SK-N-SH (cell line): ENCODE results near the gene CTBP2. TPM values are rescaled to one million over a fixed set of nuclear protein-coding genes. Genes with fewer than 3 reads are reported as not detected.

ENCODE experiments used
- CTCF ChIA-PET: fragments of 300-600, 350-600 bp; formaldehyde crosslinking; extraction: SDS; loops from one replicate; lab custom pipeline; 2021; lab: Yijun Ruan, JAX
- POLR2A ChIA-PET: fragments of 350-600 bp; sonication (Branson Sonifier 250); formaldehyde crosslinking; extraction: SDS; loops from one replicate; lab custom pipeline; 2020; ENCODE audit warnings: antibody characterized with exemption, inconsistent platforms; lab: Yijun Ruan, JAX
- DNase-seq: peaks from one replicate; pipeline ENCODE4 v3.0.0; 2012
- H2AFZ ChIP-seq: fragments of 200-600 bp; sonication (generic); 2 replicates; pipeline ENCODE4 v1.8.1; 2016; ENCODE audit warnings: antibody characterized with exemption, mild to moderate bottlenecking, low read depth
- H3F3A ChIP-seq: fragments of 200-600 bp; sonication (generic); replicated peaks from 2 replicates; pipeline ENCODE3; 2016; ENCODE audit warnings: antibody characterized with exemption, mild to moderate bottlenecking; ENCODE audit not compliant: insufficient read depth
- H3K27ac ChIP-seq, 2 experiments: fragments of 200-500 bp in 1 of 2; fragments of 200-600 bp in 1 of 2; sonication (Bioruptor generic) in 1 of 2; sonication (generic), shearing (Covaris generic) in 1 of 2; 2 replicates each; pipeline versions ENCODE4 v1.5.1 to v1.6.1; 2014 to 2016; ENCODE audit warnings: low read depth in 2 of 2, inconsistent platforms in 1 of 2, low read length in 1 of 2, mild to moderate bottlenecking in 1 of 2, mixed read lengths in 1 of 2
- H3K27me3 ChIP-seq: fragments of 200-600 bp; sonication (generic), shearing (Covaris generic); 2 replicates; pipeline ENCODE4 v1.6.1; 2016; ENCODE audit warnings: mixed run types; ENCODE audit not compliant: insufficient read depth
- H3K36me3 ChIP-seq, 2 experiments: fragments of 200-500 bp in 1 of 2; fragments of 200-600 bp in 1 of 2; sonication (Bioruptor generic) in 1 of 2; sonication (generic) in 1 of 2; replicated peaks in 1 of 2; 2 replicates each; pipeline versions ENCODE3 to v1.5.1; 2014 to 2016; ENCODE audit warnings: low read length in 1 of 2, mild to moderate bottlenecking in 1 of 2; ENCODE audit not compliant: insufficient read depth in 2 of 2, control insufficient read depth in 1 of 2
- H3K4me1 ChIP-seq, 2 experiments: fragments of 200-500 bp in 1 of 2; fragments of 200-600 bp in 1 of 2; sonication (Bioruptor generic) in 1 of 2; sonication (generic), shearing (Covaris generic) in 1 of 2; 2 replicates each; pipeline versions ENCODE4 v1.5.1 to v1.6.1; 2014 to 2016; ENCODE audit warnings: low read depth in 1 of 2, low read length in 1 of 2, mixed run types in 1 of 2; ENCODE audit not compliant: insufficient read depth in 2 of 2, control insufficient read depth in 1 of 2
- H3K4me2 ChIP-seq: fragments of 200-600 bp; sonication (generic), shearing (Covaris generic); 2 replicates; pipeline ENCODE4 v1.6.1; 2017; ENCODE audit warnings: mixed run types
- H3K4me3 ChIP-seq, 2 experiments: fragments of 200-500 bp in 1 of 2; fragments of 200-600 bp in 1 of 2; sonication (Bioruptor generic) in 1 of 2; sonication (generic), shearing (Covaris generic) in 1 of 2; 2 replicates each; pipeline versions ENCODE4 v1.5.1 to v1.8.1; 2014 to 2016; ENCODE audit warnings: low read depth in 2 of 2, inconsistent platforms in 1 of 2, low read length in 1 of 2, mild to moderate bottlenecking in 1 of 2, mixed read lengths in 1 of 2, moderate library complexity in 1 of 2
- H3K79me2 ChIP-seq: fragments of 200-600 bp; sonication (generic); 2 replicates; pipeline ENCODE4 v1.8.1; 2017; ENCODE audit warnings: mild to moderate bottlenecking; ENCODE audit not compliant: insufficient read depth
- H3K9ac ChIP-seq: fragments of 200-600 bp; sonication (generic); 2 replicates; pipeline ENCODE4 v1.6.1; 2017; ENCODE audit warnings: mixed run types
- H3K9me2 ChIP-seq: fragments of 200-600 bp; sonication (generic); 2 replicates; pipeline ENCODE4 v1.6.1; 2017; ENCODE audit warnings: mixed run types
- H3K9me3 ChIP-seq: fragments of 200-600 bp; sonication (generic); 2 replicates; pipeline ENCODE4 v1.6.1; 2017; ENCODE audit warnings: mixed run types, mild to moderate bottlenecking, moderate library complexity
- H4K20me1 ChIP-seq: fragments of 200-600 bp; sonication (generic); 2 replicates; pipeline ENCODE4 v1.6.1; 2017; ENCODE audit warnings: mild to moderate bottlenecking, mixed run types; ENCODE audit not compliant: insufficient read depth
- CTCF ChIP-seq: fragments of 200-600 bp; sonication (generic); IDR thresholded peaks from 2 replicates; pipeline ENCODE4 v1.6.1; 2017; ENCODE audit warnings: antibody characterized with exemption, mild to moderate bottlenecking, moderate library complexity
- ELF1 ChIP-seq: IDR thresholded peaks from 2 replicates; pipeline ENCODE4 v1.4.0; 2012
- EP300 ChIP-seq, 2 experiments: IDR thresholded peaks; 2 replicates each; pipeline versions ENCODE4 v1.4.0 to v1.6.1; 2012; ENCODE audit warnings: borderline replicate concordance in 1 of 2, low read depth in 1 of 2, low read length in 1 of 2
- FOSL2 ChIP-seq: IDR thresholded peaks from 2 replicates; pipeline ENCODE4 v1.4.0; 2012; ENCODE audit warnings: low read depth, mild to moderate bottlenecking, moderate library complexity, borderline replicate concordance
- FOXJ3 ChIP-seq: sonication (generic); formaldehyde crosslinking; IDR thresholded peaks from 2 replicates; pipeline ENCODE4 v1.5.1; 2020; ENCODE audit warnings: mild to moderate bottlenecking, missing genetic modification reagents
- FOXM1 ChIP-seq: IDR thresholded peaks from 2 replicates; pipeline ENCODE4 v1.4.0; 2012; ENCODE audit warnings: low read depth, mild to moderate bottlenecking
- GATA2 ChIP-seq: sonication (generic); formaldehyde crosslinking; IDR thresholded peaks from 2 replicates; pipeline ENCODE4 v1.5.0; 2020; ENCODE audit warnings: mild to moderate bottlenecking, missing genetic modification reagents
- MAX ChIP-seq: IDR thresholded peaks from 2 replicates; pipeline ENCODE4 v1.4.0; 2012; ENCODE audit warnings: low read depth
- MEF2A ChIP-seq: IDR thresholded peaks from 2 replicates; pipeline ENCODE4 v1.4.0; 2012; ENCODE audit warnings: low read depth, borderline replicate concordance
- NFIC ChIP-seq: IDR thresholded peaks from 2 replicates; pipeline ENCODE4 v1.4.0; 2012; ENCODE audit warnings: borderline replicate concordance
- POLR2AphosphoS5 ChIP-seq: IDR thresholded peaks from 2 replicates; pipeline ENCODE4 v1.6.1; 2012; ENCODE audit warnings: low read depth, low read length
- RAD21 ChIP-seq: IDR thresholded peaks from 2 replicates; pipeline ENCODE4 v1.6.1; 2012; ENCODE audit warnings: mild to moderate bottlenecking, low read length
- RFX5 ChIP-seq: IDR thresholded peaks from 2 replicates; pipeline ENCODE4 v1.6.1; 2012; ENCODE audit warnings: mild to moderate bottlenecking, improper control_type of control experiment, low read length
- RXRA ChIP-seq: IDR thresholded peaks from 2 replicates; pipeline ENCODE4 v1.4.0; 2012; ENCODE audit warnings: low read depth, mild to moderate bottlenecking, borderline replicate concordance
- TAF1 ChIP-seq: IDR thresholded peaks from 2 replicates; pipeline ENCODE4 v1.6.1; 2012; ENCODE audit warnings: low read depth, mild to moderate bottlenecking, low read length, moderate library complexity, borderline replicate concordance
- TEAD4 ChIP-seq: IDR thresholded peaks from 2 replicates; pipeline ENCODE4 v1.4.0; 2012; ENCODE audit warnings: mild to moderate bottlenecking, borderline replicate concordance; ENCODE audit not compliant: insufficient read depth
- WGBS: methylation state at CpG from one replicate; pipeline ENCODE4 v1.1.6; 2017; ENCODE audit warnings: low lambda C conversion rate; 5-methylcytosine and 5-hydroxymethylcytosine counted together
- polyA plus RNA-seq, 3 experiments: library from polyadenylated mRNA; depleted of rRNA; stranded (reverse); fragments of >200 nt; gene quantifications; 2 replicates each; pipeline ENCODE4 v1.2.3, GENCODE V29; 2012
- TF ChIP-seq, protein P1 (sequence below): fragments of 150-350 bp; IDR thresholded peaks from 2 replicates; pipeline ENCODE4 v1.6.1; 2016; ENCODE audit warnings: mild to moderate bottlenecking, low read depth, low read length

The CTBP2 gene
- polyA plus RNA-seq, 1 of the 3 experiments (the other 2 are of a cell fraction): 69.7 TPM

- 91% methylated on average over 12 of the region's 12 CpGs for WGBS
- peaks cover 100% of the 10 kb centered on the region for H4K20me1 ChIP-seq
- POLR2A ChIA-PET: no interaction called here
Measured at GRCh38 chr10:125144206-125144605, 16.2 kb downstream of the CTBP2 start.

DNA sequence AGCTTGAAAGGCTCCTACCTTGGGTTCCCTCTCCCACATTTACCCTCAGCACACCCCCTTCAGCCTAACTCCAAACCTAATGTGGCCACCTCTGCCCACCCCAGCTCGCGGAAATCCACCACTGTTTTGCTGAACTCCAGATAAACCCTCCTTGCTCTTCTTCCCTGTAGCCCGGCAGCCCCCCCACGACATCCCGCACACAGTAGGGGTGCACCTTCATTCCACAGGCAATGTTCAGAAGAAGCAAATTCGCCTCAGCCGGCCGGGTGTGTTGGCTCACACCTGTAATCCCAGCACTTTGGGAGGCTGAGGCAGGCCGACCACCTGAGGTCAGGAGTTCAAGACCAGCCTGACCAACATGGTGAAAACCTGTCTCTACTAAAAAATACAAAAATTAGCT is 17.4 kb downstream of the CTBP2 start:
- TF ChIP-seq MEF2A (no peak), RFX5 (no peak), ELF1 (no peak), RAD21 (no peak), FOXJ3 (CRISPR knock-in tag) (no peak), FOXM1 (no peak), CTCF (no peak), MAX (no peak), TEAD4 (no peak), EP300 (IDR thresholded peaks at IDR 0.05; ENCODE audit: borderline replicate concordance in 1 of 2, low read depth in 1 of 2, low read length in 1 of 2) (no peak), GATA2 (CRISPR knock-in tag) (no peak), RXRA (no peak), NFIC (no peak), FOSL2 (no peak), POLR2AphosphoS5 (no peak)
- TF ChIP-seq, protein P1, sequence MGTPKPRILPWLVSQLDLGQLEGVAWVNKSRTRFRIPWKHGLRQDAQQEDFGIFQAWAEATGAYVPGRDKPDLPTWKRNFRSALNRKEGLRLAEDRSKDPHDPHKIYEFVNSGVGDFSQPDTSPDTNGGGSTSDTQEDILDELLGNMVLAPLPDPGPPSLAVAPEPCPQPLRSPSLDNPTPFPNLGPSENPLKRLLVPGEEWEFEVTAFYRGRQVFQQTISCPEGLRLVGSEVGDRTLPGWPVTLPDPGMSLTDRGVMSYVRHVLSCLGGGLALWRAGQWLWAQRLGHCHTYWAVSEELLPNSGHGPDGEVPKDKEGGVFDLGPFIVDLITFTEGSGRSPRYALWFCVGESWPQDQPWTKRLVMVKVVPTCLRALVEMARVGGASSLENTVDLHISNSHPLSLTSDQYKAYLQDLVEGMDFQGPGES: no peak
- H3K9me2 ChIP-seq: no peaks in the 10 kb centered on the region
- no peak overlapping the region for H3K4me3 ChIP-seq
- ChIA-PET POLR2A (no interaction called here), CTCF (interaction anchor here (0.8 kb wide), 1 partner anchor 151 kb away, joined by 3 read pairs; no protein-coding TSS in a partner anchor)
- H3K27ac ChIP-seq: no peak overlapping the region
- H3F3A ChIP-seq: no peaks in the 10 kb centered on the region
- peaks cover 100% of the 10 kb centered on the region for H4K20me1 ChIP-seq
- H3K79me2 ChIP-seq: peaks cover 100% of the 10 kb centered on the region
- DNase-seq: no peak
- no peak overlapping the region for H3K9ac ChIP-seq
- H3K4me2 ChIP-seq: no peak overlapping the region
- no peaks in the 10 kb centered on the region for H3K27me3 ChIP-seq
- H3K4me1 ChIP-seq: peaks cover 9 to 25% of the 10 kb centered on the region in 2 experiments; a peak in 2 of 4 replicates
- 87% methylated on average over 9 of the region's 9 CpGs for WGBS
- no peaks in the 10 kb centered on the region for H3K9me3 ChIP-seq
- H2AFZ ChIP-seq: no peak overlapping the region
- peaks cover 6 to 14% of the 10 kb centered on the region in 2 experiments for H3K36me3 ChIP-seq

More at GRCh38 chr10:125144206-125144605, 16.2 kb downstream of the CTBP2 start:
- no peak overlapping the region for H3K4me2 ChIP-seq
- no peaks in the 10 kb centered on the region for H3K9me2 ChIP-seq
- no peak for DNase-seq
- H3K79me2 ChIP-seq: peaks cover 100% of the 10 kb centered on the region
- no peak overlapping the region; a peak in 1 of 4 replicates for H3K27ac ChIP-seq
- H3K4me1 ChIP-seq: peaks cover 18 to 24% of the 10 kb centered on the region in 2 experiments; a peak in 2 of 4 replicates
- no peak overlapping the region for H2AFZ ChIP-seq
- no peak overlapping the region for H3K4me3 ChIP-seq
- CTCF ChIA-PET: interaction anchor here (0.7 to 1.4 kb wide), 4 partner anchors 39 to 151 kb away, joined by 3 read pairs; no protein-coding TSS in a partner anchor
- no peaks in the 10 kb centered on the region for H3K9me3 ChIP-seq
- no peaks in the 10 kb centered on the region for H3K27me3 ChIP-seq
- H3F3A ChIP-seq: no peaks in the 10 kb centered on the region
- TF ChIP-seq RFX5 (no peak), TAF1 (no peak)
- peaks cover 5 to 10% of the 10 kb centered on the region in 2 experiments for H3K36me3 ChIP-seq
- H3K9ac ChIP-seq: no peak overlapping the region
